Activated T-helper 1 cell treated with anti-CD3 and anti-CD28 coated beads, Interleukin-12 subunit alpha, Interleukin-12 subunit beta, Interleukin-2, Interleukin-4 antibody, amounts not matched to agents 30 ng/mL and 10 ng/mL and 1 ng/mL, durations not matched to agents 14 hours and 24 hours and 36 hours (primary cell): ENCODE measurements around the gene ATP9B. TPM values are rescaled to one million over a fixed set of nuclear protein-coding genes. Genes with fewer than 3 reads are reported as not detected.

Experiments used
- DNase-seq: peaks from one replicate; pipeline ENCODE4 v3.0.0; 2021; ENCODE audit warnings: low spot score
- H3K27ac Mint-ChIP-seq: one replicate; pipeline ENCODE4 v1.8.0; 2021; ENCODE audit warnings: mild to moderate bottlenecking, mixed read lengths
- H3K27me3 Mint-ChIP-seq: one replicate; pipeline ENCODE4 v1.8.0; 2022; ENCODE audit warnings: mild to moderate bottlenecking, moderate library complexity, mixed read lengths; ENCODE audit not compliant: insufficient read depth
- H3K36me3 Mint-ChIP-seq: one replicate; pipeline ENCODE4 v1.8.0; 2021; ENCODE audit warnings: low read depth, mixed read lengths
- H3K4me1 Mint-ChIP-seq: one replicate; pipeline ENCODE4 v1.8.0; 2021; ENCODE audit warnings: low read depth, mixed read lengths
- H3K4me3 Mint-ChIP-seq: one replicate; pipeline ENCODE4 v1.8.0; 2021; ENCODE audit warnings: mild to moderate bottlenecking, moderate library complexity, mixed read lengths
- H3K9me3 Mint-ChIP-seq: one replicate; pipeline ENCODE4 v1.8.0; 2021; ENCODE audit warnings: mixed read lengths
- intact Hi-C: fragments of 100-400 bp; cut with micrococcal nuclease; formaldehyde crosslinking; loops from one replicate; pipeline ENCODE4 v1.15.1; 2024
- total RNA-seq: library from RNA; stranded (reverse); gene quantifications from 2 replicates; pipeline ENCODE4 v1.2.3, GENCODE V29; 2022

Gene ATP9B
- total RNA-seq, 1 donor from 2014 or later = 26.1 TPM

- intact Hi-C loops = no loop called here
- no peak for DNase-seq
- Mint-ChIP-seq H3K4me3 (no peak overlapping the region), H3K4me1 (peaks cover 15% of the 10 kb centered on the region), H3K36me3 (peaks cover 13% of the 10 kb centered on the region), H3K9me3 (peaks cover 7% of the 10 kb centered on the region), H3K27ac (no peak overlapping the region), H3K27me3 (no peaks in the 10 kb centered on the region)
These were observed 126.8 kb downstream of the ATP9B start for GRCh38 chr18:79195716-79196683.

- intact Hi-C loops = no loop called here
- H3K36me3 Mint-ChIP-seq = peaks cover 10% of the 10 kb centered on the region
These were observed 128.3 kb downstream of the ATP9B start for GRCh38 chr18:79197531-79197930.

GRCh38 chr18:79199691-79200374 lies 130.6 kb downstream of the ATP9B start:
- Mint-ChIP-seq H3K36me3 (peaks cover 8% of the 10 kb centered on the region), H3K27ac (peak overlapping the region; percentile 69)

More at GRCh38 chr18:79197531-79197930, 128.3 kb downstream of the ATP9B start:
- peaks cover 15% of the 10 kb centered on the region for H3K4me1 Mint-ChIP-seq
- no peak for DNase-seq
- H3K9me3 Mint-ChIP-seq = peaks cover 7% of the 10 kb centered on the region
- H3K27ac Mint-ChIP-seq = no peak overlapping the region
- no peak overlapping the region for H3K4me3 Mint-ChIP-seq
- no peaks in the 10 kb centered on the region for H3K27me3 Mint-ChIP-seq

GRCh38 chr18:79200546-79201268 lies 131.5 kb downstream of the ATP9B start:
- peaks cover 23% of the 10 kb centered on the region for H3K4me1 Mint-ChIP-seq
- H3K9me3 Mint-ChIP-seq = peaks cover 7% of the 10 kb centered on the region
- intact Hi-C loops = loop anchor here (5.0 kb wide), 1 partner anchor 133 kb away; the partner anchor contains the start of gene ATP9B
- peaks cover 8% of the 10 kb centered on the region for H3K36me3 Mint-ChIP-seq
- DNase-seq = peak; percentile 18
- H3K27ac Mint-ChIP-seq = peak overlapping the region; percentile 69
- H3K27me3 Mint-ChIP-seq = no peaks in the 10 kb centered on the region
- no peak overlapping the region for H3K4me3 Mint-ChIP-seq

More at GRCh38 chr18:79199691-79200374, 130.6 kb downstream of the ATP9B start:
- H3K9me3 Mint-ChIP-seq = peaks cover 7% of the 10 kb centered on the region
- H3K4me1 Mint-ChIP-seq = peaks cover 23% of the 10 kb centered on the region
- no peak for DNase-seq
- intact Hi-C loops = loop anchor here (5.0 kb wide), 1 partner anchor 133 kb away; the partner anchor contains the start of gene ATP9B
- no peak overlapping the region for H3K4me3 Mint-ChIP-seq
- H3K27me3 Mint-ChIP-seq = no peaks in the 10 kb centered on the region

- no peaks in the 10 kb centered on the region for H3K27me3 Mint-ChIP-seq
- no peak overlapping the region for H3K4me3 Mint-ChIP-seq
- intact Hi-C loops = loop anchor here (5.0 kb wide), 1 partner anchor 136 kb away; the partner anchor contains the start of gene ATP9B
- no peak overlapping the region for H3K27ac Mint-ChIP-seq
- DNase-seq = no peak
- H3K9me3 Mint-ChIP-seq = peaks cover 7% of the 10 kb centered on the region
- peaks cover 11% of the 10 kb centered on the region for H3K36me3 Mint-ChIP-seq
- H3K4me1 Mint-ChIP-seq = peaks cover 23% of the 10 kb centered on the region
These were observed 133.9 kb downstream of the ATP9B start for GRCh38 chr18:79203017-79203605.

GRCh38 chr18:79204889-79205807 lies 136.0 kb downstream of the ATP9B start:
- DNase-seq = no peak
- intact Hi-C loops = loop anchor here (5.0 kb wide), 1 partner anchor 138 kb away; the partner anchor contains the start of gene ATP9B
- peaks cover 8% of the 10 kb centered on the region for H3K36me3 Mint-ChIP-seq
- H3K9me3 Mint-ChIP-seq = peaks cover 6% of the 10 kb centered on the region
- peaks cover 19% of the 10 kb centered on the region for H3K4me1 Mint-ChIP-seq
- no peaks in the 10 kb centered on the region for H3K27me3 Mint-ChIP-seq
- no peak overlapping the region for H3K27ac Mint-ChIP-seq
- no peak overlapping the region for H3K4me3 Mint-ChIP-seq

GRCh38 chr18:79206444-79206843 lies 137.2 kb downstream of the ATP9B start:
- Mint-ChIP-seq H3K9me3 (no peaks in the 10 kb centered on the region), H3K27ac (no peak overlapping the region), H3K4me1 (peaks cover 15% of the 10 kb centered on the region), H3K36me3 (peaks cover 3% of the 10 kb centered on the region), H3K4me3 (no peak overlapping the region), H3K27me3 (no peaks in the 10 kb centered on the region)
- intact Hi-C loops = no loop called here
- DNase-seq = no peak

- peaks cover 3% of the 10 kb centered on the region for H3K36me3 Mint-ChIP-seq
- intact Hi-C loops = no loop called here
- no peaks in the 10 kb centered on the region for H3K27me3 Mint-ChIP-seq
These were observed 139.7 kb downstream of the ATP9B start for GRCh38 chr18:79208906-79209305.

GRCh38 chr18:79210002-79210910 lies 141.1 kb downstream of the ATP9B start:
- no peak for DNase-seq
- Mint-ChIP-seq H3K4me1 (no peaks in the 10 kb centered on the region), H3K27ac (no peak overlapping the region), H3K9me3 (no peaks in the 10 kb centered on the region), H3K4me3 (no peak overlapping the region), H3K27me3 (no peaks in the 10 kb centered on the region), H3K36me3 (peaks cover 3% of the 10 kb centered on the region)
- intact Hi-C loops = no loop called here

More at GRCh38 chr18:79208906-79209305, 139.7 kb downstream of the ATP9B start:
- Mint-ChIP-seq H3K27ac (no peak overlapping the region), H3K9me3 (no peaks in the 10 kb centered on the region), H3K4me3 (no peak overlapping the region), H3K4me1 (no peaks in the 10 kb centered on the region)
- no peak for DNase-seq

GRCh38 chr18:79211844-79212243 lies 142.7 kb downstream of the ATP9B start:
- no peaks in the 10 kb centered on the region for H3K4me1 Mint-ChIP-seq
- intact Hi-C loops = no loop called here
- DNase-seq = no peak
- no peak overlapping the region for H3K4me3 Mint-ChIP-seq
- no peaks in the 10 kb centered on the region for H3K27me3 Mint-ChIP-seq
- H3K27ac Mint-ChIP-seq = no peak overlapping the region
- no peaks in the 10 kb centered on the region for H3K9me3 Mint-ChIP-seq
- peaks cover 3% of the 10 kb centered on the region for H3K36me3 Mint-ChIP-seq

GRCh38 chr18:79214056-79214455 lies 144.9 kb downstream of the ATP9B start:
- Mint-ChIP-seq H3K36me3 (no peaks in the 10 kb centered on the region), H3K4me1 (no peaks in the 10 kb centered on the region), H3K9me3 (no peaks in the 10 kb centered on the region), H3K27me3 (no peaks in the 10 kb centered on the region), H3K27ac (no peak overlapping the region), H3K4me3 (no peak overlapping the region)
- DNase-seq = no peak
- intact Hi-C loops = no loop called here
